OCI-LY7 (cell line): ENCODE measurements around the gene ASPDH. TPM values are rescaled to one million over a fixed set of nuclear protein-coding genes. Genes with fewer than 3 reads are reported as not detected.

Experiments used
- BruUV-seq: library from RNA; stranded (reverse); fragments of 400-500 nt; replicated peaks from 2 replicates; lab custom pipeline; 2021; lab: Mats Ljungman, UMichigan
- CTCF ChIA-PET: fragments of 300-600 bp; sonication (Branson Sonifier 250); formaldehyde crosslinking; loops from one replicate; lab custom pipeline; 2022; ENCODE audit warnings: antibody characterized with exemption; ENCODE audit not compliant: unreplicated experiment; lab: Charles Lee
- POLR2A ChIA-PET: fragments of 300-600 bp; sonication (Branson Sonifier 250); formaldehyde crosslinking; loops from one replicate; lab custom pipeline; 2022; ENCODE audit warnings: antibody characterized with exemption; lab: Charles Lee
- DNase-seq: peaks from one replicate; pipeline ENCODE4 v3.0.0-alpha.2; 2015; ENCODE audit warnings: low spot score
- H2AFZ ChIP-seq: fragments of 200-600 bp; sonication (generic), shearing (Covaris generic); 2 replicates; pipeline ENCODE4 v1.6.1; 2014; ENCODE audit warnings: mild to moderate bottlenecking, antibody characterized with exemption, low read length, moderate library complexity
- H3K27ac ChIP-seq: fragments of 200-600 bp; sonication (generic); 2 replicates; pipeline ENCODE4 v1.5.1; 2014; ENCODE audit warnings: mixed run types, low read depth, mild to moderate bottlenecking, moderate library complexity, low read length, inconsistent platforms; ENCODE audit not compliant: poor library complexity, severe bottlenecking
- H3K36me3 ChIP-seq: fragments of 200-600 bp; sonication (generic); 2 replicates; pipeline ENCODE4 v1.6.1; 2014; ENCODE audit warnings: mild to moderate bottlenecking, antibody characterized with exemption, low read length, moderate library complexity, mixed read lengths; ENCODE audit not compliant: insufficient read depth
- H3K4me1 ChIP-seq: fragments of 200-600 bp; sonication (generic); 2 replicates; pipeline ENCODE4 v1.5.1; 2014; ENCODE audit warnings: mild to moderate bottlenecking, low read length; ENCODE audit not compliant: insufficient read depth, poor library complexity, severe bottlenecking
- H3K4me2 ChIP-seq: fragments of 200-600 bp; sonication (generic); 2 replicates; pipeline ENCODE4 v1.6.1; 2014; ENCODE audit warnings: mild to moderate bottlenecking, low read length
- H3K4me3 ChIP-seq: fragments of 200-600 bp; sonication (generic); 2 replicates; pipeline ENCODE4 v1.5.1; 2014; ENCODE audit warnings: mild to moderate bottlenecking, low read depth, low read length; ENCODE audit not compliant: poor library complexity, severe bottlenecking
- H3K79me2 ChIP-seq: fragments of 200-600 bp; sonication (generic); 2 replicates; pipeline ENCODE4 v1.6.1; 2016; ENCODE audit warnings: low read depth, mild to moderate bottlenecking, low read length, moderate library complexity, mixed read lengths; ENCODE audit not compliant: insufficient read depth
- H3K9me2 ChIP-seq: fragments of 200-600 bp; sonication (generic); 2 replicates; pipeline ENCODE4 v1.6.1; 2016; ENCODE audit warnings: mild to moderate bottlenecking, low read length, mixed read lengths; ENCODE audit not compliant: insufficient read depth
- H3K9me3 ChIP-seq: fragments of 200-600 bp; sonication (generic); 2 replicates; pipeline ENCODE4 v1.6.1; 2014; ENCODE audit warnings: mild to moderate bottlenecking, mixed run types, low read length, mixed read lengths
- H4K20me1 ChIP-seq: fragments of 200-600 bp; sonication (generic); 2 replicates; pipeline ENCODE4 v1.6.1; 2014; ENCODE audit warnings: mild to moderate bottlenecking, antibody characterized with exemption, low read length, moderate library complexity, mixed read lengths; ENCODE audit not compliant: insufficient read depth
- EZH2phosphoT487 ChIP-seq: fragments of 200-600 bp; sonication (generic); IDR thresholded peaks from 2 replicates; pipeline ENCODE4 v1.6.1; 2018; ENCODE audit warnings: low read depth, borderline replicate concordance, mild to moderate bottlenecking, mixed run types, antibody characterized with exemption, low read length, moderate library complexity, mixed read lengths
- intact Hi-C: fragments of 100-400 bp; cut with micrococcal nuclease; formaldehyde crosslinking; loops from one replicate; pipeline ENCODE4 v1.10.0; 2022; ENCODE audit not compliant: unreplicated experiment
- total RNA-seq, 2 experiments: library from RNA; depleted of rRNA in 1 of 2; stranded (reverse); fragments of >200 nt in 1 of 2; shearing (Covaris generic) in 1 of 2; gene quantifications; 2 replicates each; pipeline ENCODE4 v1.2.3, GENCODE V29; 2014 to 2022
- TF ChIP-seq, protein P1 (sequence below): fragments of 200-600 bp; sonication (generic); conservative IDR thresholded peaks from 2 replicates; pipeline ENCODE4 v1.5.1; 2014; ENCODE audit warnings: mild to moderate bottlenecking, antibody characterized with exemption, low read length, moderate library complexity, mixed read lengths

Gene ASPDH
- total RNA-seq, 2 experiments from 2014 or later: not detected

DNA sequence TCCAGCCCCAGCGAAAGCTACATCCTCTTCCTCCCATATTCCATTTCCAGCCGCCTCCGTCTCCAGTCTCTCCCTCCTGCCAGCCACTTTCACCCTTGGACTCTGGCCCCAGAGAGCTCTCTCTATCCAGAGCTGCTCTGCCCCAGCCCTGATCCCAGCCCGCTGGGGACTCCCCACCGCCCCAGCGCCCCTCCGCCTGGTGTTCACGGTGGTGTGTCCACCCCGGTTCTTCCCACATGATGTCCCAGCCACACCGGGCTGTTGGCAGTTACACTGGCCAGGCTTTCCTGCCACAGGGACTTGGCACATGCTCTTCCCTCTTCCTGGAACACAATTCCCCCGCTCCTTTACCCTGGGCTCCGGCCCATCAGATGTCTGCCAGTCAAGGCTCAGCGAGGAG, 48.7 kb downstream of the ASPDH start:
- DNase-seq: no peak
- Histone ChIP-seq H3K4me1 (peaks cover 17% of the 10 kb centered on the region), H4K20me1 (no peaks in the 10 kb centered on the region), H3K79me2 (no peaks in the 10 kb centered on the region), H3K9me2 (no peaks in the 10 kb centered on the region), H3K27ac (no peak overlapping the region), H3K9me3 (no peaks in the 10 kb centered on the region), H3K36me3 (no peaks in the 10 kb centered on the region), H3K4me3 (no peak overlapping the region), H3K4me2 (no peak overlapping the region), H2AFZ (no peak overlapping the region)
- TF ChIP-seq, protein P1, sequence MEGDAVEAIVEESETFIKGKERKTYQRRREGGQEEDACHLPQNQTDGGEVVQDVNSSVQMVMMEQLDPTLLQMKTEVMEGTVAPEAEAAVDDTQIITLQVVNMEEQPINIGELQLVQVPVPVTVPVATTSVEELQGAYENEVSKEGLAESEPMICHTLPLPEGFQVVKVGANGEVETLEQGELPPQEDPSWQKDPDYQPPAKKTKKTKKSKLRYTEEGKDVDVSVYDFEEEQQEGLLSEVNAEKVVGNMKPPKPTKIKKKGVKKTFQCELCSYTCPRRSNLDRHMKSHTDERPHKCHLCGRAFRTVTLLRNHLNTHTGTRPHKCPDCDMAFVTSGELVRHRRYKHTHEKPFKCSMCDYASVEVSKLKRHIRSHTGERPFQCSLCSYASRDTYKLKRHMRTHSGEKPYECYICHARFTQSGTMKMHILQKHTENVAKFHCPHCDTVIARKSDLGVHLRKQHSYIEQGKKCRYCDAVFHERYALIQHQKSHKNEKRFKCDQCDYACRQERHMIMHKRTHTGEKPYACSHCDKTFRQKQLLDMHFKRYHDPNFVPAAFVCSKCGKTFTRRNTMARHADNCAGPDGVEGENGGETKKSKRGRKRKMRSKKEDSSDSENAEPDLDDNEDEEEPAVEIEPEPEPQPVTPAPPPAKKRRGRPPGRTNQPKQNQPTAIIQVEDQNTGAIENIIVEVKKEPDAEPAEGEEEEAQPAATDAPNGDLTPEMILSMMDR: no peak
- TF ChIP-seq EZH2phosphoT487: no peak
- BruUV-seq: no TSS peak
- CTCF ChIA-PET: no interaction called here
- intact Hi-C loops: no loop called here
- POLR2A ChIA-PET: no interaction called here

DNA sequence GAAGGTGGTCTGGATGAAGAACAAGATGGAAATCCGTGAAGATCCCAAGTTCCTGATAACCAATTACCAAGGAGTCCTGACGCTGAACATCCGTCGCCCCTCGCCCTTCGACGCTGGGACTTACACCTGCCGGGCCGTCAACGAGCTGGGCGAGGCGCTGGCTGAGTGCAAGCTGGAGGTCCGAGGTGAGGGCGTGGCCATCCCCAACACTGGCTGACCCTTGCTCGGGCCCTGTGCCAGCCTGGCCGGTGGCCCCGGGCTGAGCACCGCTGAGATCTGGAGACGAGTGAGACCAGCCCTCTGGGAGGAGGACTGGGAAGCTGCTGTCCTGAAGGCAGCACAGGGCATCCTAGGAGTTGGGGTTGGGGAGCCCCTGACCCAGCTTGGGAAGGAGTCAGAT, 49.4 kb downstream of the ASPDH start:
- no peaks in the 10 kb centered on the region for H3K9me2 ChIP-seq
- POLR2A ChIA-PET: no interaction called here
- H3K4me3 ChIP-seq: no peak overlapping the region
- H4K20me1 ChIP-seq: no peaks in the 10 kb centered on the region
- no peak overlapping the region for H2AFZ ChIP-seq
- no peak overlapping the region for H3K27ac ChIP-seq
- no peaks in the 10 kb centered on the region for H3K79me2 ChIP-seq
- no peak overlapping the region for H3K4me2 ChIP-seq
- H3K36me3 ChIP-seq: no peaks in the 10 kb centered on the region
- CTCF ChIA-PET: no interaction called here
- peaks cover 24% of the 10 kb centered on the region for H3K4me1 ChIP-seq
- intact Hi-C loops: no loop called here
- no TSS peak for BruUV-seq
- TF ChIP-seq, protein P1: no peak
- TF ChIP-seq EZH2phosphoT487: no peak
- no peaks in the 10 kb centered on the region for H3K9me3 ChIP-seq
- DNase-seq: no peak

DNA sequence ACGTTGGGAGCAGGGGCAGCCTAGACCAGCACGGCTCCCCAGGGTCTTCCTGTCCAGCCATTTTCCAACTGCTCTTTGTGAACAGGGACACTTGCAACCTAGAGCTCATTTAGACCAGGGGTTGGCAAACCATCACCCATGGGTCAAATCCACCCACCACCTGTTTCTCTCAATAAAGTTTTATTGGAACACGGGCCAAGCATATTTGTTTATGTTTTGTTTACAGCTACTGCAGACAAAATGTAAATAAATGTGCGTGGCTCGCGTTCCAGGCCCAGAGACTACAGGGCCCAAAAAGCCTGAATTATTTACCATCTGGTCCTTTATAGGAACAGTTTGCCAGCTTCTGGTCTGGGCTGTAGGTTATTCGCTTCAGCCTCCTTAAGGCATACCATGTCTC, 50.7 kb downstream of the ASPDH start:
- TF ChIP-seq EZH2phosphoT487: no peak
- TF ChIP-seq, protein P1: no peak
- Histone ChIP-seq H4K20me1 (no peaks in the 10 kb centered on the region), H3K79me2 (no peaks in the 10 kb centered on the region), H3K4me3 (no peak overlapping the region), H3K4me2 (no peak overlapping the region), H3K27ac (no peak overlapping the region), H3K4me1 (peaks cover 25% of the 10 kb centered on the region), H3K9me2 (no peaks in the 10 kb centered on the region), H3K36me3 (no peaks in the 10 kb centered on the region), H2AFZ (no peak overlapping the region), H3K9me3 (no peaks in the 10 kb centered on the region)
- ChIA-PET CTCF (no interaction called here), POLR2A (no interaction called here)
- intact Hi-C loops: no loop called here
- no peak for DNase-seq
- BruUV-seq: no TSS peak

Other genes with a start within 250 kb of the ASPDH start
- 7.1 and 7.4 TPM in 2 replicates for gene KCNC3, start 184.5 kb downstream of the ASPDH start, total RNA-seq (2014; rRNA removed; shearing (Covaris generic))
- 21.7 and 23.4 TPM in 2 replicates for gene KCNC3, start 184.5 kb downstream of the ASPDH start, total RNA-seq (2022)
- 2.6 and 5.7 TPM in 2 replicates for gene NAPSA, start 148.3 kb downstream of the ASPDH start, total RNA-seq (2014; rRNA removed; shearing (Covaris generic))
- gene NAPSA, start 148.3 kb downstream of the ASPDH start, total RNA-seq (2022): 15.7 and 30.1 TPM in 2 replicates
- gene NR1H2, start 137.5 kb downstream of the ASPDH start, total RNA-seq (2014; rRNA removed; shearing (Covaris generic)): 52.8 and 65.7 TPM in 2 replicates
- 41.2 and 53.1 TPM in 2 replicates for gene NR1H2, start 137.5 kb downstream of the ASPDH start, total RNA-seq (2022)
- gene POLD1, start 129.6 kb downstream of the ASPDH start, total RNA-seq (2014; rRNA removed; shearing (Covaris generic)): 147 and 233 TPM in 2 replicates
- gene POLD1, start 129.6 kb downstream of the ASPDH start, total RNA-seq (2022): 119 and 127 TPM in 2 replicates
- 122 and 145 TPM in 2 replicates for gene SPIB, start 95.0 kb downstream of the ASPDH start, total RNA-seq (2014; rRNA removed; shearing (Covaris generic))
- gene SPIB, start 95.0 kb downstream of the ASPDH start, total RNA-seq (2022): 99.4 and 101 TPM in 2 replicates
- gene MYBPC2, start 81.0 kb downstream of the ASPDH start, total RNA-seq (2014; rRNA removed; shearing (Covaris generic)): 10.6 and 15.4 TPM in 2 replicates
- 22.2 and 28.2 TPM in 2 replicates for gene MYBPC2, start 81.0 kb downstream of the ASPDH start, total RNA-seq (2022)
- gene EMC10, start 37.4 kb downstream of the ASPDH start, total RNA-seq (2014; rRNA removed; shearing (Covaris generic)): 44.4 and 45.2 TPM in 2 replicates
- gene EMC10, start 37.4 kb downstream of the ASPDH start, total RNA-seq (2022): 37.5 and 39.1 TPM in 2 replicates
- gene GARIN5A, start 37.1 kb downstream of the ASPDH start, total RNA-seq (2014; rRNA removed; shearing (Covaris generic)): 0.63 and 0.85 TPM in 2 replicates
- 0.59 and 1.00 TPM in 2 replicates for gene GARIN5A, start 37.1 kb downstream of the ASPDH start, total RNA-seq (2022)
- 10.6 and 13.0 TPM in 2 replicates for gene JOSD2, start 2.7 kb downstream of the ASPDH start, total RNA-seq (2014; rRNA removed; shearing (Covaris generic))
- gene JOSD2, start 2.7 kb downstream of the ASPDH start, total RNA-seq (2022): 15.9 and 17.8 TPM in 2 replicates
- gene LRRC4B, start 54.5 kb upstream of the ASPDH start, total RNA-seq (2014; rRNA removed; shearing (Covaris generic)): not detected in 2 replicates
- 0.29 TPM in 1 of 2 replicates, not detected in the other for gene LRRC4B, start 54.5 kb upstream of the ASPDH start, total RNA-seq (2022)
- gene SYT3, start 126.0 kb upstream of the ASPDH start, total RNA-seq (2014; rRNA removed; shearing (Covaris generic)): 0.16 TPM in 1 of 2 replicates, not detected in the other
- 0.17 and 0.33 TPM in 2 replicates for gene SYT3, start 126.0 kb upstream of the ASPDH start, total RNA-seq (2022)
- 15.2 and 20.0 TPM in 2 replicates for gene C19orf81, start 135.5 kb upstream of the ASPDH start, total RNA-seq (2014; rRNA removed; shearing (Covaris generic))
- 11.4 and 14.2 TPM in 2 replicates for gene C19orf81, start 135.5 kb upstream of the ASPDH start, total RNA-seq (2022)
- 0.03 TPM in 2 replicates for gene SHANK1, start 205.9 kb upstream of the ASPDH start, total RNA-seq (2014; rRNA removed; shearing (Covaris generic))
- gene SHANK1, start 205.9 kb upstream of the ASPDH start, total RNA-seq (2022): 10.7 and 13.1 TPM in 2 replicates
- 1.0 and 2.0 TPM in 2 replicates for gene CLEC11A, start 209.5 kb upstream of the ASPDH start, total RNA-seq (2014; rRNA removed; shearing (Covaris generic))
- gene CLEC11A, start 209.5 kb upstream of the ASPDH start, total RNA-seq (2022): 4.2 and 4.5 TPM in 2 replicates